Measurements from ENCODE around the gene MTHFSD. TPM values are rescaled to one million over a fixed set of nuclear protein-coding genes. Genes with fewer than 3 reads are reported as not detected.

MTHFSD gene
- total RNA-seq (10 to 100 TPM; 10.7 to 18.8 (median 11.9) TPM), polyA plus RNA-seq (10 to 100 TPM in 1 of 3 donors, 1 to 10 TPM in 2; 5.5 to 12.9 (median 6.6) TPM)

- peak; percentile 96 for DNase-seq
- peak; percentile 81 to 92 (median 88) for TF ChIP-seq POLR2AphosphoS5 (IDR thresholded peaks at IDR 0.05)
- TF ChIP-seq POLR2A (IDR thresholded peaks at IDR 0.05): peak; percentile 58
- peak in 1 of 4 donors; percentile 58 for TF ChIP-seq EP300 (IDR thresholded peaks at IDR 0.05)
- TF ChIP-seq, protein P1, sequence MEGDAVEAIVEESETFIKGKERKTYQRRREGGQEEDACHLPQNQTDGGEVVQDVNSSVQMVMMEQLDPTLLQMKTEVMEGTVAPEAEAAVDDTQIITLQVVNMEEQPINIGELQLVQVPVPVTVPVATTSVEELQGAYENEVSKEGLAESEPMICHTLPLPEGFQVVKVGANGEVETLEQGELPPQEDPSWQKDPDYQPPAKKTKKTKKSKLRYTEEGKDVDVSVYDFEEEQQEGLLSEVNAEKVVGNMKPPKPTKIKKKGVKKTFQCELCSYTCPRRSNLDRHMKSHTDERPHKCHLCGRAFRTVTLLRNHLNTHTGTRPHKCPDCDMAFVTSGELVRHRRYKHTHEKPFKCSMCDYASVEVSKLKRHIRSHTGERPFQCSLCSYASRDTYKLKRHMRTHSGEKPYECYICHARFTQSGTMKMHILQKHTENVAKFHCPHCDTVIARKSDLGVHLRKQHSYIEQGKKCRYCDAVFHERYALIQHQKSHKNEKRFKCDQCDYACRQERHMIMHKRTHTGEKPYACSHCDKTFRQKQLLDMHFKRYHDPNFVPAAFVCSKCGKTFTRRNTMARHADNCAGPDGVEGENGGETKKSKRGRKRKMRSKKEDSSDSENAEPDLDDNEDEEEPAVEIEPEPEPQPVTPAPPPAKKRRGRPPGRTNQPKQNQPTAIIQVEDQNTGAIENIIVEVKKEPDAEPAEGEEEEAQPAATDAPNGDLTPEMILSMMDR (IDR thresholded peaks at IDR 0.05): no peak
- intact Hi-C loops (cut with DNase I): loop anchor here (10.0 kb wide), 1 partner anchor 830 kb away; the partner anchor contains the start of gene FBXO31
- Histone ChIP-seq H3K27ac (peak within 1 kb of the TSS; percentile 84 to 86 (median 84)), H3K4me1 (peaks cover 2 to 22% (median 13%) of the 10 kb centered on the region in 4 donors), H3K36me3 (peaks cover 0 to 19% (median 2%) of the 10 kb centered on the region in 4 donors), H3K4me3 (peak within 1 kb of the TSS; percentile 69 to 85 (median 70)), H3K27me3 (peaks cover 0 to 17% (median 8%) of the 10 kb centered on the region in 3 donors), H3K9me3 (no peaks in the 10 kb centered on the region)
- WGBS, 2 donors: 4 to 5% methylated on average over 70 of the region's 70 CpGs
Measured at GRCh38 chr16:86554917-86555703, at the start of gene MTHFSD. MTHFSD (minus strand) TSS chr16:86555235; CDS start chr16:86555184, 51 bp downstream.

DNA sequence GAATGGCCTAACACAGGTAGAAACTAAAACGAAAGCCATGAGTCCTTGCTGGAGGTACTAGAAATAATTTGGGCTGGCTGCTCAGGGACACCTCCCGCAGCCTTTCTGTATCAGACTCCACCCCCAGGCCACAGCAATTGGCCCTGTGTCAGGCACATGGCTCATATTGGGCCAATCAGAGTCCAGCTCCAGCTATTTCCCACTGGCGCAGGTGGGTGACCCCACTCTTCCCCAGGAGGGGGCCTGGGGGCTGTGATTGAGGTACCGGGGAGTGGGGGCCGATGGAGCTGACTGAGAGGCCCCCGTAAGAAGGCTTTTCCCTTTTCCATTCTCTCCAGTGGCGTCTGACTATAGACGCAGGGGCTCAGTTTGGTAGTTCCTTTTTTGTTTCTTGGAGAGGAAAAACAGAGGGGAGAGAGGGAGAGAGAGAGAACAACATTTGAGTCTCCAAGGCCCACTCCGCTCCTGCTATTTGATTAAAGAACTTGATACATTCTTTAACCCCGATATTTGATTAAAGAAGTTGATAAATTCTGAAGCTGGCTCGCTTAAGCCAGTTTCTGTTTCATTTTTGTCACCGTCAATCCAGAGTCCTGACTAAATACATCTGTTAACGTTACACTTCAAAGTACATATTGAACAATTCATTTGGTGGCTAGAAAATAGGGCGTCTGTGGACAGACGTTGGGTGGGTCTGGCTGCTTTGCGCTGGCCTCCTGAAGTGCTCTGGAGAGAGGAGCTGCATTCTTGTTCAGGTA lies 49.6 kb upstream of the MTHFSD start:
- H3K9me3 ChIP-seq: peaks cover 0 to 3% (median 0%) of the 10 kb centered on the region in 4 donors
- no peak for DNase-seq
- no peak overlapping the region for H3K4me3 ChIP-seq
- TF ChIP-seq, protein P1 (IDR thresholded peaks at IDR 0.05): no peak
- TF ChIP-seq POLR2AphosphoS5 (IDR thresholded peaks at IDR 0.05) (no peak), EP300 (IDR thresholded peaks at IDR 0.05) (no peak), POLR2A (IDR thresholded peaks at IDR 0.05) (no peak)
- intact Hi-C loops (cut with DNase I): no loop called here
- H3K36me3 ChIP-seq: no peaks in the 10 kb centered on the region
- no peak overlapping the region for H3K27ac ChIP-seq
- no peaks in the 10 kb centered on the region for H3K4me1 ChIP-seq
- H3K27me3 ChIP-seq: peaks cover 0 to 72% (median 25%) of the 10 kb centered on the region in 3 donors
- 54 to 70% methylated on average over 16 of the region's 16 CpGs for WGBS, 2 donors

DNA sequence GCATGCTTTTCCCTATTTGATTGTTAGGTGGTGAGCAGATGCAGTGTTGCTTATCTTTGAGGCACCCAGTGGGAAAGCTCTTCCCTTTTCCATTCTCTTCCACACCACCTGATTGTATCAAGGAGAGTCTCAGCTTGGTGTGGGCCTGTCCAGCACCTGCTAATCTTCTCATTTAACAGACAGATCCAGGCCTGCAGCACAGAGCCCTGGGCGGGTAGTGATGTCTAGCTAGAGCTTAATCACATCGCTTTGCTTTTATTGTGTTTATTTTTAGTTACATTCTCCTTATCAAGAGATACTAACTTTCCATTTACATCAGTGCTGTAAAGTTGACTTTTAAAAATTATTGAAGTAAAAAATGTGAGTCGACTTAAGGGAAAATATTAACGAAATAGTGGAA lies 47.5 kb upstream of the MTHFSD start:
- 48 to 80% methylated on average over 4 of the region's 4 CpGs for WGBS, 2 donors
- intact Hi-C loops (cut with DNase I): no loop called here
- Histone ChIP-seq H3K27ac (no peak overlapping the region), H3K4me1 (no peaks in the 10 kb centered on the region), H3K4me3 (no peak overlapping the region), H3K27me3 (peaks cover 0 to 74% (median 25%) of the 10 kb centered on the region in 3 donors), H3K9me3 (peaks cover 0 to 3% (median 0%) of the 10 kb centered on the region in 4 donors), H3K36me3 (no peaks in the 10 kb centered on the region)
- TF ChIP-seq POLR2AphosphoS5 (IDR thresholded peaks at IDR 0.05): no peak
- DNase-seq: no peak

GRCh38 chr16:86601356-86601755 lies 46.3 kb upstream of the MTHFSD start:
- H3K36me3 ChIP-seq: no peaks in the 10 kb centered on the region
- TF ChIP-seq POLR2AphosphoS5 (IDR thresholded peaks at IDR 0.05): no peak
- TF ChIP-seq, protein P1 (IDR thresholded peaks at IDR 0.05): no peak
- no peak for TF ChIP-seq EP300 (IDR thresholded peaks at IDR 0.05)
- no peak for TF ChIP-seq POLR2A (IDR thresholded peaks at IDR 0.05)
- H3K9me3 ChIP-seq: peaks cover 0 to 3% (median 0%) of the 10 kb centered on the region in 4 donors
- H3K4me3 ChIP-seq: no peak overlapping the region
- intact Hi-C loops (cut with DNase I): no loop called here
- H3K27me3 ChIP-seq: peaks cover 2 to 76% (median 34%) of the 10 kb centered on the region in 3 donors
- WGBS, 2 donors: 62 to 87% methylated on average over 2 of the region's 2 CpGs
- H3K4me1 ChIP-seq: no peaks in the 10 kb centered on the region
- DNase-seq: no peak
- no peak overlapping the region for H3K27ac ChIP-seq
